H1 (cell line): ENCODE measurements around the gene SCN8A. TPM values are rescaled to one million over a fixed set of nuclear protein-coding genes. Genes with fewer than 3 reads are reported as not detected.
"Not testable (repeated sequence)": the region's sequence is repeated elsewhere in the genome, so short reads cannot be mapped to it uniquely, and the experiment has no call there.

Experiments used
- CTCF ChIA-PET: fragments of 300-600 bp; sonication (Branson Sonifier 250); formaldehyde crosslinking; loops from one replicate; lab custom pipeline; 2021; ENCODE audit not compliant: partially characterized antibody; lab: Charles Lee
- POLR2A ChIA-PET: fragments of 300-600 bp; sonication (Branson Sonifier 250); formaldehyde crosslinking; loops from one replicate; lab custom pipeline; 2021; ENCODE audit warnings: inconsistent platforms; ENCODE audit not compliant: partially characterized antibody; lab: Charles Lee
- DNase-seq, 2 experiments: peaks; one replicate each; pipeline versions ENCODE4 v3.0.0 to v3.0.0-alpha.2; 2010 to 2022; ENCODE audit warnings: low spot score in 2 of 2, low read depth in 1 of 2, mixed read lengths in 1 of 2
- FAIRE-seq: peaks from 2 replicates; lab custom pipeline; 2011; peaks lifted over from hg19 to GRCh38; lab: Jason Lieb, UNC
- H2AFZ ChIP-seq: 2 replicates; pipeline ENCODE4 v1.8.1; 2012; ENCODE audit warnings: low read length, inconsistent platforms
- H2AK5ac ChIP-seq: 2 replicates; pipeline ENCODE4 v1.6.1; 2013; ENCODE audit warnings: low read depth, low read length
- H2BK120ac ChIP-seq: replicated peaks from 2 replicates; pipeline ENCODE3; 2013; ENCODE audit warnings: low read depth, low read length, inconsistent platforms
- H2BK12ac ChIP-seq: 2 replicates; pipeline ENCODE4 v1.6.1; 2013; ENCODE audit warnings: low read depth, low read length
- H2BK15ac ChIP-seq: 2 replicates; pipeline ENCODE4 v1.6.1; 2013; ENCODE audit warnings: low read length
- H2BK20ac ChIP-seq: 2 replicates; pipeline ENCODE4 v1.6.1; 2013; ENCODE audit warnings: low read length
- H2BK5ac ChIP-seq: 2 replicates; pipeline ENCODE4 v1.6.1; 2013; ENCODE audit warnings: low read depth, low read length
- H3K14ac ChIP-seq: 2 replicates; pipeline ENCODE4 v1.6.1; 2013; ENCODE audit warnings: inconsistent platforms; ENCODE audit not compliant: insufficient read length
- H3K18ac ChIP-seq: 2 replicates; pipeline ENCODE4 v1.6.1; 2013; ENCODE audit warnings: low read length; ENCODE audit errors: extremely low read depth
- H3K23ac ChIP-seq: 2 replicates; pipeline ENCODE4 v1.6.1; 2013; ENCODE audit warnings: inconsistent platforms; ENCODE audit not compliant: insufficient read length
- H3K23me2 ChIP-seq: 2 replicates; pipeline ENCODE4 v1.6.1; 2013; ENCODE audit warnings: low read depth, low read length
- H3K27ac ChIP-seq: 2 replicates; pipeline ENCODE4 v1.6.1; 2011; ENCODE audit warnings: low read depth, low read length, inconsistent platforms
- H3K27me3 ChIP-seq, 4 experiments: replicated peaks in 1 of 4; 1 replicate in 1 of 4; 2 replicates in 3 of 4; pipeline versions ENCODE4 v1.6.1 to v1.8.1; 2011 to 2013; ENCODE audit warnings: low read length in 3 of 4, mild to moderate bottlenecking in 3 of 4, inconsistent platforms in 2 of 4, mixed read lengths in 2 of 4, moderate library complexity in 1 of 4; ENCODE audit not compliant: control insufficient read depth in 3 of 4, insufficient read depth in 3 of 4; ENCODE audit errors: extremely low read depth in 1 of 4
- H3K36me3 ChIP-seq, 4 experiments: 2 replicates each; pipeline versions ENCODE4 v1.6.1 to v1.8.1; 2011 to 2013; ENCODE audit warnings: mild to moderate bottlenecking in 4 of 4, low read length in 3 of 4, moderate library complexity in 2 of 4, control low read depth in 1 of 4, inconsistent platforms in 1 of 4; ENCODE audit not compliant: insufficient read depth in 4 of 4, control insufficient read depth in 2 of 4
- H3K4ac ChIP-seq: replicated peaks from 2 replicates; pipeline ENCODE3; 2013; ENCODE audit warnings: low read length, low read depth, mixed read lengths, inconsistent platforms; ENCODE audit not compliant: insufficient read length
- H3K4me1 ChIP-seq, 4 experiments: replicated peaks in 1 of 4; 1 replicate in 1 of 4; 2 replicates in 3 of 4; pipeline versions ENCODE4 v1.6.1 to v1.8.1; 2011 to 2013; ENCODE audit warnings: low read length in 3 of 4, inconsistent platforms in 2 of 4, mixed read lengths in 1 of 4; ENCODE audit not compliant: insufficient read depth in 4 of 4, control insufficient read depth in 3 of 4
- H3K4me2 ChIP-seq, 2 experiments: 2 replicates each; pipeline versions ENCODE4 v1.6.1 to v1.8.1; 2011 to 2013; ENCODE audit warnings: low read depth in 2 of 2, low read length in 2 of 2, control low read depth in 1 of 2, inconsistent platforms in 1 of 2, mild to moderate bottlenecking in 1 of 2; ENCODE audit not compliant: insufficient read depth in 1 of 2
- H3K4me3 ChIP-seq, 4 experiments: fragments of 200-600, 300-600 bp in 1 of 4; sonication (generic), shearing (Covaris generic), sonication (Bioruptor Twin) in 1 of 4; 2 replicates each; pipeline versions ENCODE4 v1.5.1 to v1.8.1; 2011 to 2016; ENCODE audit warnings: low read length in 4 of 4, low read depth in 3 of 4, control low read depth in 2 of 4, inconsistent platforms in 2 of 4, mild to moderate bottlenecking in 2 of 4, mixed read lengths in 1 of 4, moderate library complexity in 1 of 4; ENCODE audit not compliant: insufficient read depth in 2 of 4; ENCODE audit errors: extremely low read depth in 1 of 4
- H3K56ac ChIP-seq: replicated peaks from 2 replicates; pipeline ENCODE3; 2013; ENCODE audit warnings: low read depth, mild to moderate bottlenecking, mixed read lengths, low read length, inconsistent platforms; ENCODE audit not compliant: insufficient read length
- H3K79me1 ChIP-seq: 2 replicates; pipeline ENCODE4 v1.6.1; 2013; ENCODE audit warnings: low read depth, low read length, control low read depth
- H3K79me2 ChIP-seq, 2 experiments: 2 replicates each; pipeline versions ENCODE4 v1.6.1 to v1.8.1; 2012 to 2013; ENCODE audit warnings: low read length in 2 of 2, mild to moderate bottlenecking in 2 of 2, inconsistent platforms in 1 of 2; ENCODE audit not compliant: insufficient read depth in 2 of 2, control insufficient read depth in 1 of 2
- H3K9ac ChIP-seq, 4 experiments: replicated peaks in 1 of 4; 1 replicate in 1 of 4; 2 replicates in 3 of 4; pipeline versions ENCODE4 v1.6.1 to v1.8.1; 2011 to 2013; ENCODE audit warnings: low read depth in 3 of 4, low read length in 3 of 4, control low read depth in 2 of 4, mild to moderate bottlenecking in 2 of 4, moderate library complexity in 2 of 4, inconsistent platforms in 1 of 4; ENCODE audit errors: extremely low read depth in 1 of 4
- H3K9me3 ChIP-seq, 2 experiments: 2 replicates each; pipeline versions ENCODE4 v1.6.1 to v1.8.1; 2012 to 2013; ENCODE audit warnings: mild to moderate bottlenecking in 2 of 2, moderate library complexity in 2 of 2, control low read depth in 1 of 2, inconsistent platforms in 1 of 2, low read depth in 1 of 2, low read length in 1 of 2, mixed read lengths in 1 of 2; ENCODE audit not compliant: insufficient read depth in 2 of 2
- H4K20me1 ChIP-seq, 2 experiments: replicated peaks in 1 of 2; 2 replicates each; pipeline versions ENCODE3 to v1.8.1; 2011 to 2013; ENCODE audit warnings: inconsistent platforms in 2 of 2, low read length in 2 of 2, mild to moderate bottlenecking in 1 of 2; ENCODE audit not compliant: insufficient read depth in 2 of 2, control insufficient read depth in 1 of 2
- H4K5ac ChIP-seq: 2 replicates; pipeline ENCODE4 v1.6.1; 2013; ENCODE audit warnings: low read length, low read depth, mixed read lengths, inconsistent platforms; ENCODE audit not compliant: insufficient read length
- H4K8ac ChIP-seq: 2 replicates; pipeline ENCODE4 v1.8.0; 2013; ENCODE audit warnings: mild to moderate bottlenecking, moderate library complexity, low read length, inconsistent platforms; ENCODE audit not compliant: insufficient read depth; ENCODE audit errors: extremely low read depth
- H4K91ac ChIP-seq: replicated peaks from 2 replicates; pipeline ENCODE3; 2013; ENCODE audit warnings: low read length, mixed read lengths, inconsistent platforms; ENCODE audit not compliant: insufficient read length
- WGBS, 2 experiments: shearing (Covaris generic) in 1 of 2; methylation state at CpG; one replicate each; pipeline versions ENCODE4 v1.1.6 to v1.1.7; 2013 to 2015; ENCODE audit warnings: low lambda C conversion rate in 2 of 2, mixed read lengths in 2 of 2, inconsistent platforms in 1 of 2, low coverage in 1 of 2, missing lambda C conversion rate in 1 of 2; ENCODE audit not compliant: insufficient replicate concordance in 2 of 2, insufficient coverage in 1 of 2, insufficient read length in 1 of 2; ENCODE audit errors: extremely low coverage in 1 of 2, missing lambda C conversion rate in 1 of 2; 5-methylcytosine and 5-hydroxymethylcytosine counted together
- polyA plus RNA-seq, 7 experiments: library from polyadenylated mRNA; depleted of rRNA in 3 of 7; stranded (reverse) in 5 of 7; unstranded in 2 of 7; fragments of >200 nt in 5 of 7; fragments of 200-250 nt in 2 of 7; gene quantifications; 1 replicate in 5 of 7; 2 replicates in 1 of 7; 4 replicates in 1 of 7; pipeline versions ENCODE4 v1.2.1 to v1.2.3, GENCODE V29; 2011 to 2013; ENCODE audit warnings: missing spikeins in 2 of 7, mixed read lengths in 2 of 7
- total RNA-seq: library from RNA; stranded (reverse); fragmentation: NEBNext Ultra II Directional; extraction: Animal tissue kit (Norgen Biotek cat#: 25700); gene quantifications from 2 replicates; pipeline ENCODE4 v1.2.1, GENCODE V29; 2021

Gene SCN8A
- total and polyA plus RNA-seq, 2 of the 8 experiments (the other 6 are each of a cell fraction or from before 2014, with no cell fraction given), result 6.3 to 10.7 TPM

- H3K27ac ChIP-seq, H2BK15ac ChIP-seq, H3K56ac ChIP-seq, H3K14ac ChIP-seq, H3K36me3 ChIP-seq, H2BK5ac ChIP-seq, FAIRE-seq, H4K20me1 ChIP-seq, H3K4me3 ChIP-seq, H3K79me1 ChIP-seq, H3K79me2 ChIP-seq, H3K27me3 ChIP-seq, H3K23ac ChIP-seq, CTCF ChIA-PET, H3K9me3 ChIP-seq, H2AK5ac ChIP-seq, DNase-seq, H2BK12ac ChIP-seq, H4K5ac ChIP-seq, H4K91ac ChIP-seq, H3K9ac ChIP-seq, H2BK20ac ChIP-seq, H3K4me1 ChIP-seq, H3K18ac ChIP-seq, H2AFZ ChIP-seq, H3K23me2 ChIP-seq, H3K4ac ChIP-seq, H2BK120ac ChIP-seq, POLR2A ChIA-PET, H3K4me2 ChIP-seq, H4K8ac ChIP-seq: not testable (repeated sequence)
- 94% methylated on average over 4 of the region's 4 CpGs; no CpG with 5 or more reads in 1 of the 2 experiments for WGBS, 2 experiments
Measured at GRCh38 chr12:51798051-51798450, 207.0 kb downstream of the SCN8A start.
